Measurements from ENCODE around the gene MAN1C1.

GRCh38 chr1:25714372-25714931 is 97.9 kb downstream of the MAN1C1 start:
- TF ChIP-seq YY1 (IDR thresholded peaks at IDR 0.05; ENCODE audit: insufficient read depth, insufficient read length): no peak
- TF ChIP-seq ZNF274 (IDR thresholded peaks at IDR 0.05; ENCODE audit: low read depth, low read length): no peak
- no peak for TF ChIP-seq SUZ12 (IDR thresholded peaks at IDR 0.05; ENCODE audit: extremely low read depth, insufficient read depth, insufficient read length)

Measured in NT2/D1 (cell line).